Retina (tissue), 1 donor: ENCODE results near the gene MAN2A2.
"Not testable (repeated sequence)": the region's sequence is repeated elsewhere in the genome, so short reads cannot be mapped to it uniquely, and the experiment has no call there.

ENCODE experiments used
- DNase-seq: peaks from one replicate; pipeline ENCODE4 v3.0.0-alpha.2; 2016

The MAN2A2 gene

GRCh38 chr15:90871716-90872485, 31.2 kb upstream of the MAN2A2 start:
- peak; percentile 51 for DNase-seq

DNA sequence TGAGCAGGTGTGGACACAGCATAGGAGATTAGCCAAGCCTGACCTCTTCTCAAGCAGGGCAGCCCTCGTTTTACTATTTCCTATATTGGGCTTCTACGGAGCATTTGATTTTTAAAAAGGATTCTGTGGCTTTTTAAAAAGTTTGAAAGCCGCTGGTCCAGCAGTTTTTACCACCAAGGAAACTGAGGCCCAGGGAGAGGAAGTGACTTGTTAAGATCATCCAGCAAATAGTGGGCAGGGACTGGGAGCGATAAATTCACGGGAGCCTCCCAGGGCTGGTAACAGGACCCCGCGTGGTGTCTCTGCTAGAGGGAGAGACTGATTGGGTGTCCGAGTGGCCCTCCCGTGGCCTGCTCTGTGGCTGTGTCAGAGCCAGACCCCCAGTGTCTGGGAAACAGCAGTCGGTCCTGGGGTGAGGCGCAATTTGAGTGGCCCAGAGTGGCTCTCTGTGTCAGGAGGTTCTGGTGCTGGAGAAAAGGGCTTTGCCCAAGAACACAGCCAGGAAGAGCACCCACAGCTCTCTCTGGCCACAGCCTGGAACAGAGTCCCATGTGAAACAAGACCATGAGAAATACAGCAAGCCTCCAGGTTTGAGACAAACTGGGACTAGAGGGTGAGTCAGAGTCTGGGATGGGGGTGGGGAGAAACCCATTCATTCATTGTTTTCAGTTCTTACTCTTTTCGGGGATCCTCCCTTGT, 30.5 kb upstream of the MAN2A2 start:
- DNase-seq = no peak

- DNase-seq = no peak
Measured at GRCh38 chr15:90873488-90873997, 29.6 kb upstream of the MAN2A2 start.

DNA sequence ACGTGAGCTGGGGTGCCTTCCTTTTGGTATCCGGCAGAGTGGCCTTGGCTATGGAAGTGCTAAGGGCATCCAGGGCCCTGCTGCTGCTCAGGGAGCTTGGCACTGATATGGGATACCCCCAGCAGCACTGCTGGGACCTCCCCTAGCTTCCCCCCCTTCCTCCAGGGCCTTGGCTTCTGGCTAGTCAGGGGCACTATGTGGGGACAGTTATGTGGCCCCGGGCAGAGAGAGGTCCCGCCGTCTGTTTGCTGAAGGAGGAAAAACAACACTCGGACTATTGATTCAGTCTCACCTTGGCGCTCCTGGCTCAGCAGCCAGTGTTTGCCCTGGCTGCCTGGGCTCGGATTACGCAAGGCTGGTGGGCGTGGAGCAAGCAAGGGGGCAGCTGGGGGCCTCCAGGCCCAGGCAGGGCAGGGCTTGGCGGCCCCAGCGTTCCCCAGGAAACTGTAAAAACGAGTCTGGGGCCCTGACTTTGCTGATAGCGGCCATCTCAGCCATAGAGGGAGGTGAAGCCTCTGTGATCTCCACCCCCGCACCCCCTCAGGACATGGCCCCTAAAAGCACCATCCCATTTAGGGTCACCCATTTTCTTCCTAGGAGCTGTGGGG, 29.0 kb upstream of the MAN2A2 start:
- peak; percentile 49 for DNase-seq

GRCh38 chr15:90874986-90875385, 28.1 kb upstream of the MAN2A2 start:
- not testable (repeated sequence) for DNase-seq

GRCh38 chr15:90875549-90875981, 27.5 kb upstream of the MAN2A2 start:
- no peak for DNase-seq

DNA sequence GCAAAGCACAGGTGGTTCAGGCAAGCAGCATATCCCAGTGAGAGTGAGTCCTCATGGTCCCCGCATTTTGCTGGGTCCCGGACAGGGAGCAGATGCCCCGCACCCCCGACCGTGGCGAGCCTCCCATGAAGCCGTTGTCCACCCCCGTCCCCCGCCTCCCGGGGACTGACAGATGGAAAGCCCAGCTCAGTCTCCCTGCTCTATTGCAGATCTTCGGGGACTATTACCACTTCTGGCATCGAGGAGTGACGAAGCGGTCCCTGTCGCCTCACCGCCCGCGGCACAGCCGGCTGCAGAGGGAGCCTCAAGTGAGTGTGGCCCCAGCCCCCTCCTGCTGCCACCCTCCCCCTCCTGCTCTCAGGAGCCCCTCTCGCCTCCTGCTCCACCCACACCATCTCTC, 27.1 kb upstream of the MAN2A2 start:
- DNase-seq = no peak

DNA sequence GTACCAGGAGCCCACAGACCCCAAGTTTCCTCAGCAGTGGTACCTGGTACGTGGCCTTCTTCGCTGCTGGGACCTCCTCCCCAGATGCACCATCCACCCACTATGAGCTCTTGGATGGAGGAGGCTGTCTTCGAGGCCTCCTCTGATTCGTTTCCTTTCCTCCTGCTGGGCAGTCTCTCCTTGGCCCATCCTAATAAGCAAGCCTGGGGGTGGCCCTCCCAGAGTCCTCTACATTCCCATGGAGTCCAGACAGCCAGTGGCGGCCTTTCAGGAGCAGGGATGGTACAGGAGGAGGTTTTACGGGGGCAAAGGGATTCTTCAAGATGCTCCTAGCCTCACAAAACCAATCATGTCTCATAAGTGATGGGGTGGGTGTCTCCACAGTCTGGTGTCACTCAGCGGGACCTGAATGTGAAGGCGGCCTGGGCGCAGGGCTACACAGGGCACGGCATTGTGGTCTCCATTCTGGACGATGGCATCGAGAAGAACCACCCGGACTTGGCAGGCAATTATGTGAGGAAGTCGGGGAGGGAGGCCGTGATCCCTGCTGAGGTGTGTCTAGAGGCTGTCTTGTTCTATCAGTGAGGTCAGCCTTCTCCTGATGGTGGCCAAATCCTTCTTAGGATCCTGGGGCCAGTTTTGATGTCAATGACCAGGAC, 26.5 kb upstream of the MAN2A2 start:
- no peak for DNase-seq

- no peak for DNase-seq
Measured at GRCh38 chr15:90877315-90877714, 25.8 kb upstream of the MAN2A2 start.

DNA sequence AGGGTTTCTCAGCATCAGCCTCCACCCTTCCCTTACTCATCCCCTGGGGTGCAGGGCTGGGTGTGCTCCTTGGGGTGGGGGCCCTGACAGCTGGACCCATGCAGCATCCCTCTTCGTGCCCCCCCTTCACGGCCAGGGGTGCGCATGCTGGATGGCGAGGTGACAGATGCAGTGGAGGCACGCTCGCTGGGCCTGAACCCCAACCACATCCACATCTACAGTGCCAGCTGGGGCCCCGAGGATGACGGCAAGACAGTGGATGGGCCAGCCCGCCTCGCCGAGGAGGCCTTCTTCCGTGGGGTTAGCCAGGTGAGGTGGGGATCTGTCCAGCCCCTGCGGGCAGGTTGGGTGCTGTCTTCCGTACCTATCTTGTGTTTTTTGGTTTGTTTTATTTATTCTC, 25.1 kb upstream of the MAN2A2 start:
- DNase-seq = no peak

GRCh38 chr15:90878660-90879059, 24.4 kb upstream of the MAN2A2 start:
- DNase-seq = no peak

DNA sequence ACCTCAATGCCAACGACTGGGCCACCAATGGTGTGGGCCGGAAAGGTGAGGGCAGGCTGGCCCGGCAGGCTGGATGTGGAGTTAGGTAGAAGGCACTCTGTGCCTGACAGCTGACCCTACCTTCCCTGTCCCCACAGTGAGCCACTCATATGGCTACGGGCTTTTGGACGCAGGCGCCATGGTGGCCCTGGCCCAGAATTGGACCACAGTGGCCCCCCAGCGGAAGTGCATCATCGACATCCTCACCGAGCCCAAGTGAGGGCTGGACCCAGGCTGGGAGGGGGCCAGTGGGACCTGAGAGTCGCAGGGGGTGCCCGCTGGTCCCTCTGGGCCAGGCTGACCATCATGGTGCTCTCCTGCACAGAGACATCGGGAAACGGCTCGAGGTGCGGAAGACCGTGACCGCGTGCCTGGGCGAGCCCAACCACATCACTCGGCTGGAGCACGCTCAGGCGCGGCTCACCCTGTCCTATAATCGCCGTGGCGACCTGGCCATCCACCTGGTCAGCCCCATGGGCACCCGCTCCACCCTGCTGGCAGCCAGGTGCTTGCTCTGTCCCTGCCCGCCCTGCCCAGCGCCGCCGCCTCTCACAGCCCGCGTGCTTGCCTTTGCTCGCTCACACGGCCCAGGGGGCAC, 23.3 kb upstream of the MAN2A2 start:
- DNase-seq = no peak

DNA sequence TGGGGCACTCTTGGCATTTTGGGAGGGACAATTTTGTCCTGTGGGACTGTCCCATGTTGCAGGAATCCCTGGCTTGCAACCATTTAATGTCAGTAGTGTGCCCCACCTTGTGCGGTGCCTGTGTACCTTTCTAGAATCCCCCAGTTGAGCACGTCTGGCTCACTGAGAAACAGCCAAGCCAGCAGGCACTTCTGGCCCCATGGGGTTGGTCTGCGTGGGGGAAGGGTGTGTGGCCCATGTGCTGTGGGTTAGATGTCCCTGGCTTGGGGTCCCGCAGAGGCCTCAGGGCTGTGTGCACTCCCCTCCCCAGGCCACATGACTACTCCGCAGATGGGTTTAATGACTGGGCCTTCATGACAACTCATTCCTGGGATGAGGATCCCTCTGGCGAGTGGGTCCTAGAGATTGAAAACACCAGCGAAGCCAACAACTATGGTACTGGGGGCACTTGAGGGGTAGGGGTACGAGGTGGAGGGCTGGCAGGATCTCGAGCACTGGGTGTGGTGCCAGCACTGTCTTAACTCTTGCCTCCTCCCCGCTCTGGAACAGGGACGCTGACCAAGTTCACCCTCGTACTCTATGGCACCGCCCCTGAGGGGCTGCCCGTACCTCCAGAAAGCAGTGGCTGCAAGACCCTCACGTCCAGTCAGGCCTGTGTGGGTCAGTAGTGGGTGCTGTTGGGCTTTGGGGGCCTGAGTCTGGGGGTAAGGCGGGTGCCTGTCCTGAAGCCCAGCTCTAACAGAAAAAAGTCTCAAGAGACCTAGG, 22.5 kb upstream of the MAN2A2 start:
- DNase-seq = no peak

- no peak for DNase-seq
Measured at GRCh38 chr15:90881181-90881977, 21.7 kb upstream of the MAN2A2 start.

DNA sequence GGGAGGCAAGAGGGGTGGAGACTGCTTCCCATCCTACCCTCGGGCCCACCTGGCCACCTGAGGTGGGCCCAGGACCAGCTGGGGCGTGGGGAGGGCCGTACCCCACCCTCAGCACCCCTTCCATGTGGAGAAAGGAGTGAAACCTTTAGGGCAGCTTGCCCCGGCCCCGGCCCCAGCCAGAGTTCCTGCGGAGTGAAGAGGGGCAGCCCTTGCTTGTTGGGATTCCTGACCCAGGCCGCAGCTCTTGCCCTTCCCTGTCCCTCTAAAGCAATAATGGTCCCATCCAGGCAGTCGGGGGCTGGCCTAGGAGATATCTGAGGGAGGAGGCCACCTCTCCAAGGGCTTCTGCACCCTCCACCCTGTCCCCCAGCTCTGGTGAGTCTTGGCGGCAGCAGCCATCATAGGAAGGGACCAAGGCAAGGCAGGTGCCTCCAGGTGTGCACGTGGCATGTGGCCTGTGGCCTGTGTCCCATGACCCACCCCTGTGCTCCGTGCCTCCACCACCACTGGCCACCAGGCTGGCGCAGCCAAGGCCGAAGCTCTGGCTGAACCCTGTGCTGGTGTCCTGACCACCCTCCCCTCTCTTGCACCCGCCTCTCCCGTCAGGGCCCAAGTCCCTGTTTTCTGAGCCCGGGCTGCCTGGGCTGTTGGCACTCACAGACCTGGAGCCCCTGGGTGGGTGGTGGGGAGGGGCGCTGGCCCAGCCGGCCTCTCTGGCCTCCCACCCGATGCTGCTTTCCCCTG, 21.0 kb upstream of the MAN2A2 start:
- no peak for DNase-seq

DNA sequence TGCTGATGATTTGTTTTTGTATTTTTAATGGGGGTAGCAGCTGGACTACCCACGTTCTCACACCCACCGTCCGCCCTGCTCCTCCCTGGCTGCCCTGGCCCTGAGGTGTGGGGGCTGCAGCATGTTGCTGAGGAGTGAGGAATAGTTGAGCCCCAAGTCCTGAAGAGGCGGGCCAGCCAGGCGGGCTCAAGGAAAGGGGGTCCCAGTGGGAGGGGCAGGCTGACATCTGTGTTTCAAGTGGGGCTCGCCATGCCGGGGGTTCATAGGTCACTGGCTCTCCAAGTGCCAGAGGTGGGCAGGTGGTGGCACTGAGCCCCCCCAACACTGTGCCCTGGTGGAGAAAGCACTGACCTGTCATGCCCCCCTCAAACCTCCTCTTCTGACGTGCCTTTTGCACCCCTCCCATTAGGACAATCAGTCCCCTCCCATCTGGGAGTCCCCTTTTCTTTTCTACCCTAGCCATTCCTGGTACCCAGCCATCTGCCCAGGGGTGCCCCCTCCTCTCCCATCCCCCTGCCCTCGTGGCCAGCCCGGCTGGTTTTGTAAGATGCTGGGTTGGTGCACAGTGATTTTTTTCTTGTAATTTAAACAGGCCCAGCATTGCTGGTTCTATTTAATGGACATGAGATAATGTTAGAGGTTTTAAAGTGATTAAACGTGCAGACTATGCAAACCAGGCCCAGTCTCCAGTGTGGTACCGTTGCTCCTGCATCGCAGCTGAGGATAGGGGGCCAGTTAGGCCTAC, 20.1 kb upstream of the MAN2A2 start:
- no peak for DNase-seq

DNA sequence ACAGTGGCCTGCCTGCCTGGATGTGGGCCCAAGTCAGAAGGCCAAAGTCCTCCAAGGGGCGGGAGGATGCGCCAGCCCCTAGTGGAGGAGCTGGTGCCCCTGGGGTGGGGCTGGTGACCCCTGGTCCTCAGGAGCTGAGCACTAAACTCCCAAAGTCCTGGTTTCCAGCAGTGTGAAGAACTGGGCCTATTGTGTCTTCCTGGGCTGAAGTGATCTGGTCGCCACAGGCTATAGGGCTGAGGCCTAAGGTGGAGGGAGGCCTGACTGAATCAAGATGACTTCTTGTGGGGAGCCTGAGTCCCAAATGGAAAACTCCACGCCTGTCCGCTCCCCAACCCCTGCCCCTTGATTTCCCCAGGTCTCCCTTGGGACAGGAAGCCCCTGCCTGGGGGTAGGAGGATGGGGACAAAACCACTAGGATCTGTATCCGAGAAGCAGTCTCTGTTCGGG, 19.6 kb upstream of the MAN2A2 start:
- DNase-seq = peak; percentile 43

GRCh38 chr15:90883976-90884718, 19.0 kb upstream of the MAN2A2 start, which contains the start of gene FES:
Gene FES, plus strand, starts transcription at chr15:90884504. Its CDS starts 542 bp downstream, at chr15:90885046.
- DNase-seq = peak; percentile 66
